ENCODE data around the gene COPB2. TPM values are rescaled to one million over a fixed set of nuclear protein-coding genes. Genes with fewer than 3 reads are reported as not detected.

Gene COPB2
- total and polyA plus RNA-seq, 2 of the 4 experiments (the other 2 are of a cell fraction) = 179 to 363 TPM

DNA sequence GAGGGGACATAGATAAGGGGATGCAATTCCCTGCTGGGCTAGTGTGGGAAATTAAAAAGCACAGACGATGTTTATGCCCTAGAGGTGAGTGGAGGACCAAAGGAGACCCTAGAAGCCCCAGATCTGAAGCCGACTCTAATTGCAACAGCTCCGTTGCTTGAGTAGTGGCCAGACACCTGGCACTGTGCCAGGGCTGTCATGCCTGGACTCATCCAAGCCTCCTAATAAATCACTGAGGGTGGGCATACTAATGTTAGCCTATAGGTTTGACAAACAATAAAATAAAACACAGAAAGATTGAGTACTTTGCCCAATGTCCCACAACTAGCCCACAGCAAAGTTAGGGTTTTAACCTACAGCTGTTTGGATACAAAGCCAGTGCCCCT lies 71.0 kb downstream of the COPB2 start:
- H3K9me3 ChIP-seq (ENCODE audit: control insufficient read depth, insufficient read depth, low read length) = no peaks in the 10 kb centered on the region
- no peak overlapping the region for H3K4ac ChIP-seq (ENCODE audit: low read depth, low read length)
- DNase-seq (no peak), ATAC-seq (ENCODE audit: low read depth) (no peak)
- H4K91ac ChIP-seq (ENCODE audit: insufficient read depth, low read depth, low read length) = no peak overlapping the region
- no TSS peak for BruUV-seq (replicated peaks)
- no peaks in the 10 kb centered on the region for H3K79me1 ChIP-seq (ENCODE audit: low read depth in 1 of 2, low read length in 2 of 2)
- H4K5ac ChIP-seq (ENCODE audit: low read depth, low read length) = no peak overlapping the region
- no peak overlapping the region for H3K4me2 ChIP-seq (ENCODE audit: low read depth, low read length)
- no peak overlapping the region for H3K56ac ChIP-seq (ENCODE audit: extremely low read depth, insufficient read depth, low read length)
- no peaks in the 10 kb centered on the region for H3K4me1 ChIP-seq (ENCODE audit: control insufficient read depth, insufficient read depth, low read length)
- ChIA-PET POLR2A (ENCODE audit: unreplicated experiment) (interaction anchor here (0.8 kb wide), 1 partner anchor 18 kb away, joined by 3 read pairs; no protein-coding TSS in a partner anchor), CTCF (interaction anchor here (1.4 to 3.0 kb wide), 3 partner anchors 10 to 206 kb away, joined by 3 to 11 read pairs (median 8); no protein-coding TSS in a partner anchor)
- H4K20me1 ChIP-seq (ENCODE audit: insufficient read depth, low read length) = no peaks in the 10 kb centered on the region
- H2AK9ac ChIP-seq (replicated peaks; ENCODE audit: low read depth, low read length, poor library complexity) = no peak overlapping the region
- H3K27ac ChIP-seq (ENCODE audit: insufficient read depth, low read length) = no peak overlapping the region
- H3K27me3 ChIP-seq (ENCODE audit: control insufficient read depth, insufficient read depth, low read length) = peaks cover 3% of the 10 kb centered on the region
- TF ChIP-seq RCOR1 (IDR thresholded peaks at IDR 0.05; ENCODE audit: insufficient replicate concordance, low read length) (no peak), SMC3 (IDR thresholded peaks at IDR 0.05; ENCODE audit: low read depth, low read length) (no peak), BHLHE40 (IDR thresholded peaks at IDR 0.05; ENCODE audit: low read depth, low read length) (no peak), POLR2A (IDR thresholded peaks at IDR 0.05; ENCODE audit: low read depth, low read length) (no peak), NFE2L2 (IDR thresholded peaks at IDR 0.05; ENCODE audit: low read depth, low read length) (no peak), MAZ (IDR thresholded peaks at IDR 0.05; ENCODE audit: borderline replicate concordance, low read depth, low read length) (no peak), CHD1 (IDR thresholded peaks at IDR 0.05; ENCODE audit: low read depth, low read length) (no peak), MXI1 (IDR thresholded peaks at IDR 0.05; ENCODE audit: borderline replicate concordance, low read depth, low read length) (no peak), CEBPB (IDR thresholded peaks at IDR 0.05; ENCODE audit: low read depth, low read length) (no peak), MAFK (IDR thresholded peaks at IDR 0.05; ENCODE audit: low read depth, low read length) (no peak), RAD21 (IDR thresholded peaks at IDR 0.05; ENCODE audit: low read length) (no peak), RFX5 (IDR thresholded peaks at IDR 0.05; ENCODE audit: low read depth, low read length) (no peak)
- TF ChIP-seq, protein P1, sequence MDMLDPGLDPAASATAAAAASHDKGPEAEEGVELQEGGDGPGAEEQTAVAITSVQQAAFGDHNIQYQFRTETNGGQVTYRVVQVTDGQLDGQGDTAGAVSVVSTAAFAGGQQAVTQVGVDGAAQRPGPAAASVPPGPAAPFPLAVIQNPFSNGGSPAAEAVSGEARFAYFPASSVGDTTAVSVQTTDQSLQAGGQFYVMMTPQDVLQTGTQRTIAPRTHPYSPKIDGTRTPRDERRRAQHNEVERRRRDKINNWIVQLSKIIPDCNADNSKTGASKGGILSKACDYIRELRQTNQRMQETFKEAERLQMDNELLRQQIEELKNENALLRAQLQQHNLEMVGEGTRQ (IDR thresholded peaks at IDR 0.05; ENCODE audit: low read depth, low read length) = no peak
- TF ChIP-seq, protein P2, sequence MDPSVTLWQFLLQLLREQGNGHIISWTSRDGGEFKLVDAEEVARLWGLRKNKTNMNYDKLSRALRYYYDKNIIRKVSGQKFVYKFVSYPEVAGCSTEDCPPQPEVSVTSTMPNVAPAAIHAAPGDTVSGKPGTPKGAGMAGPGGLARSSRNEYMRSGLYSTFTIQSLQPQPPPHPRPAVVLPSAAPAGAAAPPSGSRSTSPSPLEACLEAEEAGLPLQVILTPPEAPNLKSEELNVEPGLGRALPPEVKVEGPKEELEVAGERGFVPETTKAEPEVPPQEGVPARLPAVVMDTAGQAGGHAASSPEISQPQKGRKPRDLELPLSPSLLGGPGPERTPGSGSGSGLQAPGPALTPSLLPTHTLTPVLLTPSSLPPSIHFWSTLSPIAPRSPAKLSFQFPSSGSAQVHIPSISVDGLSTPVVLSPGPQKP (IDR thresholded peaks at IDR 0.05; ENCODE audit: borderline replicate concordance, low read depth, low read length) = no peak
- H2BK15ac ChIP-seq (ENCODE audit: low read depth, low read length) = no peak overlapping the region
- H2BK120ac ChIP-seq (ENCODE audit: low read depth, low read length) = 0 out of 2 replicates have a peak overlapping the region, but pooled peaks have one; percentile 27
- H4K8ac ChIP-seq (ENCODE audit: low read depth in 2 of 2, low read length in 2 of 2) = no peak overlapping the region
- in situ Hi-C loops (cut with MboI; ENCODE audit: low sequenced_read_pairs) = loop anchor here (10.0 kb wide), 1 partner anchor 194 kb away; no protein-coding TSS in a partner anchor
- H3K18ac ChIP-seq (ENCODE audit: low read depth, low read length) = no peak overlapping the region
- dilution Hi-C loops (cut with HindIII; ENCODE audit: low sequenced_read_pairs, unreplicated experiment) = no loop called here
- no peak overlapping the region for H2AK5ac ChIP-seq (ENCODE audit: low read depth, low read length)
- no CpG with 5 or more reads among the region's 3 CpGs for WGBS, 2 experiments (ENCODE audit: extremely low coverage in 2 of 2, insufficient read length in 1 of 2)
- no peak overlapping the region for H2BK5ac ChIP-seq (ENCODE audit: low read depth, low read length, poor library complexity, severe bottlenecking)
- H2AFZ ChIP-seq (replicated peaks; ENCODE audit: low read length, poor library complexity) = no peak overlapping the region
- H3K23ac ChIP-seq (ENCODE audit: low read depth, low read length) = no peak overlapping the region
- no peak overlapping the region for H3K14ac ChIP-seq (replicated peaks; ENCODE audit: low read depth, low read length)
- no peak overlapping the region for H3K4me3 ChIP-seq (ENCODE audit: insufficient read depth, low read depth, low read length)
- intact Hi-C loops (cut with micrococcal nuclease) = no loop called here
- peaks cover 2% of the 10 kb centered on the region; the same call in 1 of the 2 replicates for H3K9me1 ChIP-seq (ENCODE audit: insufficient read depth, low read length)
- H3K36me3 ChIP-seq (ENCODE audit: control insufficient read depth, insufficient read depth, low read length) = no peaks in the 10 kb centered on the region
- H2BK20ac ChIP-seq (ENCODE audit: low read depth, low read length) = no peak overlapping the region
- no peak overlapping the region for H3K9ac ChIP-seq (ENCODE audit: low read depth, low read length)
